GM12891 (cell line): ENCODE measurements around the gene TARS3.

ENCODE experiments used
- DNase-seq: peaks from one replicate; pipeline ENCODE4 v3.0.0; 2011; ENCODE audit warnings: low spot score; ENCODE audit not compliant: insufficient read length
- FAIRE-seq: peaks from 2 replicates; lab custom pipeline; 2011; peaks lifted over from hg19 to GRCh38; lab: Jason Lieb, UNC
- PAX5 ChIP-seq: IDR thresholded peaks from 2 replicates; pipeline ENCODE4 v1.6.1; 2011; ENCODE audit warnings: low read length, moderate library complexity, mild to moderate bottlenecking; ENCODE audit not compliant: insufficient read depth, severe bottlenecking
- POLR2A ChIP-seq: IDR thresholded peaks from 2 replicates; pipeline ENCODE4 v1.6.1; 2011; ENCODE audit warnings: low read depth, low read length, control low read depth
- POLR2AphosphoS5 ChIP-seq: IDR thresholded peaks from 2 replicates; pipeline ENCODE4 v1.6.1; 2011; ENCODE audit warnings: low read depth, low read length, control low read depth
- POU2F2 ChIP-seq: IDR thresholded peaks from 2 replicates; pipeline ENCODE4 v1.6.1; 2011; ENCODE audit warnings: low read depth, mild to moderate bottlenecking, control low read depth, low read length, moderate library complexity
- SPI1 ChIP-seq: IDR thresholded peaks from 2 replicates; pipeline ENCODE4 v1.6.1; 2011; ENCODE audit warnings: low read depth, low read length, control low read depth
- TAF1 ChIP-seq: IDR thresholded peaks from 2 replicates; pipeline ENCODE4 v1.6.1; 2011; ENCODE audit warnings: low read depth, low read length, control low read depth

The TARS3 gene

GRCh38 chr15:101614761-101615160 lies 109.5 kb downstream of the TARS3 start:
- FAIRE-seq (no peak), DNase-seq (no peak)
- TF ChIP-seq TAF1 (no peak), POLR2AphosphoS5 (no peak), PAX5 (no peak)

GRCh38 chr15:101614001-101614585 lies 110.2 kb downstream of the TARS3 start:
- no peak for DNase-seq
- no peak for TF ChIP-seq POU2F2
- TF ChIP-seq SPI1 = no peak
- TF ChIP-seq POLR2A = no peak
- TF ChIP-seq POLR2AphosphoS5 = no peak
- no peak for TF ChIP-seq TAF1
- no peak for TF ChIP-seq PAX5
- FAIRE-seq = no peak

- DNase-seq = no peak
- FAIRE-seq = no peak
- TF ChIP-seq SPI1 = no peak
- TF ChIP-seq POU2F2 = no peak
- no peak for TF ChIP-seq TAF1
Measured at GRCh38 chr15:101613130-101614000, 110.9 kb downstream of the TARS3 start.

GRCh38 chr15:101612676-101613075 lies 111.6 kb downstream of the TARS3 start:
- no peak for TF ChIP-seq POU2F2
- no peak for TF ChIP-seq POLR2AphosphoS5
- DNase-seq (no peak), FAIRE-seq (no peak)

GRCh38 chr15:101611580-101612299 lies 112.5 kb downstream of the TARS3 start:
- no peak for DNase-seq
- TF ChIP-seq POLR2A = no peak
- no peak for TF ChIP-seq SPI1
- no peak for TF ChIP-seq POU2F2
- TF ChIP-seq TAF1 = no peak
- no peak for TF ChIP-seq POLR2AphosphoS5
- no peak for TF ChIP-seq PAX5
- no peak for FAIRE-seq

GRCh38 chr15:101611007-101611406 lies 113.3 kb downstream of the TARS3 start:
- FAIRE-seq = no peak

GRCh38 chr15:101610611-101611000 lies 113.7 kb downstream of the TARS3 start:
- DNase-seq = no peak
- FAIRE-seq = no peak
- TF ChIP-seq POLR2A (no peak), PAX5 (no peak), SPI1 (no peak), POLR2AphosphoS5 (no peak), POU2F2 (no peak), TAF1 (no peak)

More at GRCh38 chr15:101611007-101611406, 113.3 kb downstream of the TARS3 start:
- DNase-seq = no peak
- TF ChIP-seq POU2F2 = no peak
- TF ChIP-seq POLR2A = no peak
- no peak for TF ChIP-seq POLR2AphosphoS5
- TF ChIP-seq PAX5 = no peak
- TF ChIP-seq TAF1 = no peak
- TF ChIP-seq SPI1 = no peak

- no peak for DNase-seq
- no peak for FAIRE-seq
- TF ChIP-seq POLR2A (no peak), SPI1 (no peak), TAF1 (no peak), PAX5 (no peak), POLR2AphosphoS5 (no peak), POU2F2 (no peak)
Measured at GRCh38 chr15:101609742-101610610, 114.3 kb downstream of the TARS3 start.

- FAIRE-seq (no peak), DNase-seq (no peak)
- TF ChIP-seq TAF1 (no peak), POLR2A (no peak), POU2F2 (no peak), SPI1 (no peak), POLR2AphosphoS5 (no peak), PAX5 (no peak)
Measured at GRCh38 chr15:101608201-101608600, 116.1 kb downstream of the TARS3 start.
